Esophagus squamous epithelium (tissue), 4 donors: Measurements from ENCODE around the gene HP1BP3.

Experiments
- CTCF ChIP-seq, 6 experiments: fragments of 450-650 bp in 4 of 6; fragments of 200-600 bp in 2 of 6; sonication (generic) in 2 of 6; IDR thresholded peaks; one replicate each; pipeline ENCODE4 v1.5.1; 2016 to 2019; ENCODE audit warnings: antibody characterized with exemption in 6 of 6, mild to moderate bottlenecking in 4 of 6, moderate library complexity in 4 of 6
- POLR2A ChIP-seq, 4 donors: fragments of 450-650 bp; IDR thresholded peaks; one replicate each; pipeline ENCODE4 v1.6.1; 2017; ENCODE audit warnings: antibody characterized with exemption in 4 of 4, mild to moderate bottlenecking in 4 of 4, moderate library complexity in 3 of 4

- TF ChIP-seq CTCF (IDR thresholded peaks at IDR 0.05) = no peak
- no peak for TF ChIP-seq POLR2A (IDR thresholded peaks at IDR 0.05)
Measured at GRCh38 chr1:20771780-20772179, 15.3 kb downstream of the HP1BP3 start.
